Head of caudate nucleus (tissue), 42 donors: ENCODE results near the gene ZFYVE9.
"Not testable (repeated sequence)": the region's sequence is repeated elsewhere in the genome, so short reads cannot be mapped to it uniquely, and the experiment has no call there.

Experiments
- DNase-seq, 42 donors: peaks; one replicate each; pipeline versions ENCODE4 v3.0.0 to v3.0.0-alpha.2; 2020 to 2021; ENCODE audit warnings: mixed read lengths in 7 of 42
- intact Hi-C: fragments of 100-400 bp; cut with DNase I; formaldehyde crosslinking; loops from one replicate; pipeline ENCODE4 v1.15.0; 2022

The ZFYVE9 gene

GRCh38 chr1:52357397-52357796 is 215.5 kb downstream of the ZFYVE9 start:
- DNase-seq = no peak
- intact Hi-C loops = no loop called here

- intact Hi-C loops = no loop called here
- DNase-seq = no peak
Measured at GRCh38 chr1:52358851-52359497, 217.1 kb downstream of the ZFYVE9 start.

- intact Hi-C loops = no loop called here
- DNase-seq = no peak
Measured at GRCh38 chr1:52359676-52360594, 218.0 kb downstream of the ZFYVE9 start.

DNA sequence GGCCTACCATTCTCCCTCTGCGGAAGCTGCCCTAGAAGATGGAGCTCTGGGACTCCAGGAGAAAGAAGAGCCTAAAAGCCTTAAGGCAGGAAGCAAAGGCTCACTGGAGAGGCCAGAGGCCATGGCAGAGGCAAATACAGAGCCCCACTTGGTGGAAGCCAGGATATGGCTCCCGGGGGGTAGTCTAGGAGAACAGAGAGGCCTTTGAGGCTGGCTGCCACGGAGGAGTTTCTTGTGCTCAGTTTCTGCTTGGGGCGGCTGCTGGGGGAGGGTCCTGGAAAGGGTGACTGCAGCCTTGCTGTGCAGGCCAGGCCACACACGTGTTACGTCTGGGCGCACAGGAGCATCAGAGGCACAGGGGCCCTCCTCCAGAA is 218.7 kb downstream of the ZFYVE9 start:
- intact Hi-C loops = no loop called here
- DNase-seq = no peak

DNA sequence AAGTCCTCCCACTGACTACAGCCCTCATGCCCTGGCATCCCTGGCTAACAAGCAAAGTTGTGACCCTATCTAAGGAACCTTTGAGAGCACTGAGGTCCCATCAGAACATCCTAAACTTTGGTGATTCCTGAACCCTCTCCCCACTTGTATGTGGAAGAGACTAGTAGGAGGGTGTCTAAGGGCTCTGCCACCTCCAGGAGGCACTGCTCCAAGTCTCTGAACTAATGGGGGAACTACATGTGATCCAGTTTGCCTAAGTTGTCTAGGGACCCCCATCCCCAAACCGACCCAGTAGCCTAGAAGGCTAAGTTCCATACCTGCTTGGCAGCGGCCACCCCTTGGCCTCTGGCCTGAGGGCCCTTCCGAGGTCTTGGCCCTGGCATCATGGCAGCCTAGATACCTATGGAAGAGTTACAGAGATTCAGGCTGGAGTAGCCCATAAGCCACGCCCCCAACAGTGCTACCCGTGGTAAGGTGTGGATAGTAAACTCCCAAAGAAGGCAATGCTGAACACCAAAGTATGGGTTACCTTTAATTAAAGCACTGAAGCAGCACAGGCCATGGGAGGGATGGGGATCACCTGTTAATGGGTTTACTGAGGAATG is 222.4 kb downstream of the ZFYVE9 start:
- DNase-seq = no peak
- intact Hi-C loops = no loop called here

GRCh38 chr1:52365071-52365745 is 223.3 kb downstream of the ZFYVE9 start:
- intact Hi-C loops = loop anchor here (5.0 kb wide), 2 partner anchors 37 to 308 kb away; partner anchors contain the start of genes BTF3L4, ORC1, PRPF38A and TXNDC12
- peak in 40 of 42 donors; percentile 1 to 76 (median 48) for DNase-seq

- peak; percentile 82 to 97 (median 93) for DNase-seq
- intact Hi-C loops = loop anchor here (5.0 kb wide), 2 partner anchors 36 to 309 kb away; partner anchors contain the start of genes BTF3L4, ORC1, PRPF38A and TXNDC12
Measured at GRCh38 chr1:52365746-52366516, 224.0 kb downstream of the ZFYVE9 start, which contains the start of gene CC2D1B. Gene CC2D1B, minus strand, starts transcription at chr1:52366205. Its CDS starts 1,585 bp downstream, at chr1:52364620.

- DNase-seq = no peak
- intact Hi-C loops = loop anchor here (5.0 kb wide), 2 partner anchors 36 to 309 kb away; partner anchors contain the start of genes BTF3L4, ORC1, PRPF38A and TXNDC12
Measured at GRCh38 chr1:52366517-52366827, 224.6 kb downstream of the ZFYVE9 start.

DNA sequence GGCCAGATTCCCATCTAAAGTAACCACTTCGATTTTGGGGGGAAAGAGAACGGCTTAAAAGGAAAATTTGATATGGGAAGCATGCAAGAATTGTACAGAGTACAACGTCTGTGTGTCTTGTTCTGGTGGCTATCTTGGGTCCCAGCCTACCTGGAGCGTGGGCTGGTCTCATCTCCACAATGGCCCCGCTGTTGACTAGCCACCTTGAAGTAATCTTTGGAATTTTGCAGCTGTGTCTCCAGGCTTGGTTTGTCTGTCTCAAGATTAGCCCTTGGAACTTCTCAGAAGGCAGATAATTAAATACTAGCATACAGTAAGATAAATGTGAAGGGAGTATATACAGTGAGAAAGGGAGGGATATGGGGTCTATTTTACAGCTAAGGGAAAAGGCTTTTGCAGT is 225.4 kb downstream of the ZFYVE9 start:
- intact Hi-C loops = loop anchor here (5.0 kb wide), 2 partner anchors 35 to 310 kb away; partner anchors contain the start of genes BTF3L4, ORC1, PRPF38A and TXNDC12
- no peak for DNase-seq

DNA sequence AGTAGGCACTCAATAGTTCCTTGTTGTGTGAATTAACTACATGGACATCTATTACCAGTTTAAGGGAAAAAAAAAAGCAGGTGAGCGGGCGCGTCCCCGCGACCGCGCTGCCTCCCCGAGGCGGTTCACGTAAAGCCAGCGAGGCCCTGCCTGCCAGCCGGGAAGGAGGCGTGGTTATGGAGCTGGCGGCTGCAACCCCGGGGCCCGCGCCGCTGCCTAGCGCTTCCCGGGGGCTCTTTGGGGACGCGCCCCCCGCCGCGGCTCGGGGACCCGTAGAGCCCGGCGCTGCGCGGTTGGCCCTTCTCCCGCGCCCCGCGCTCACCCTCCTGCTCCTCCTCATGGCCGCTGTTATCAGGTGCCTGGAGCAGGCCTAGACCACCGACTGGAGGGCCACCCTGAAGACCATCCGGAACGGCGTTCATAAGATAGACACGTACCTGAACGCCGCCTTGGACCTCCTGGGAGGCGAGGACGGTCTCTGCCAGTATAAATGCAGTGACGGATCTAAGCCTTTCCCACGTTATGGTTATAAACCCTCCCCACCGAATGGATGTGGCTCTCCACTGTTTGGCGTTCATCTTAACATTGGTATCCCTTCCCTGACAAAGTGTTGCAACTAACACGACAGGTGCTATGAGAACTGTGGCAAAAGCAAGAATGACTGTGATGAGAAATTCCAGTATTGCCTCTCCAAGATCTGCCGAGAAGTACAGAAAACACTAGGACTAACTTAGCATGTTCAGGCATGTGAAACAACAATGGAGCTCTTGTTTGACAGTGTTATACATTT is 226.7 kb downstream of the ZFYVE9 start:
- intact Hi-C loops = loop anchor here (5.0 kb wide), 2 partner anchors 34 to 311 kb away; partner anchors contain the start of genes BTF3L4, ORC1, PRPF38A and TXNDC12
- peak; percentile 17 to 88 (median 70) for DNase-seq

GRCh38 chr1:52369851-52370250 is 228.0 kb downstream of the ZFYVE9 start:
- intact Hi-C loops = loop anchor here (5.0 kb wide), 2 partner anchors 32 to 313 kb away; partner anchors contain the start of genes BTF3L4, ORC1, PRPF38A and TXNDC12
- not testable (repeated sequence) for DNase-seq

GRCh38 chr1:52385376-52385775 is 243.5 kb downstream of the ZFYVE9 start:
- DNase-seq = no peak
- intact Hi-C loops = no loop called here

GRCh38 chr1:52386458-52386857 is 244.6 kb downstream of the ZFYVE9 start:
- intact Hi-C loops = no loop called here
- no peak for DNase-seq

DNA sequence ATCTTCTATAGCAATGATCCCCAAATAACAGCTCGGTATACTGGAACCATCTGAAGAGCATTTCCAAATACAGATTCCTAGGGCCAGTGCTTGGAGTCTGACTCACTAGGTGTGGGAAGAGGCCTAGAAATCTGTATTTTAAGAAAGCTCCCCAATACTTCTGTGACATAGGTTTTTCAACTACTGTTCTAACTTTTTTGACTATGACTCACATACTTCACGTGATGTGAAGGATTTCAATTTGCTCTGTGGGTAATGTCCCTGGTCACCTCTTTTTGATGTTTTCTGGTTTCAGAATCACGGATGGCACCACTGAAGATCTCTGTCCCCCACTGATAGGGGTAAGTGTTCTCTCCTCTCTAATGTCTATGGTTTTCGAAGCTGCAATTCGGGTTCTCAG is 251.3 kb downstream of the ZFYVE9 start:
- no peak for DNase-seq
- intact Hi-C loops = no loop called here
